Measurements from ENCODE around the gene OPCML.
A peak's percentile ranks its signal among the peaks of the same experiment; 100 is the strongest.

The OPCML gene

DNA sequence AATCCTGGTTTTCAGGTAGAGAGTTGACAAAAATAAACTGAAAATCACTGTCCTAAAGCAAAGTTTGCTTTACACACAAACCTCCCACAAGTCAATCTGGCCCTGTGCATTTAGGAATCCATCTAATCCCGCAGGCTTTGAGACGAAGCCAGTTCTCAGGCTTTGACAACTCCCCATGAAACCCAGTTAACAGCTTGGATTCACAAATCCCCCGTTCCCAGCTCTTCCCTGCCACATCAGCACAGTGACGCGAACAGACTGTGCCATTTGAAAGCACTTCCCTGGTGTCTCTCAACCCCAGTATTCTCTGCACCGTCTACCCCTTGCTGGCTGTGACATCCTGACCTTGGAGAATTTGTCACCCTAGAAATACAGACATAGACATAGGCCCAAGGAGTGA lies 117.8 kb downstream of the OPCML start:
- no peak overlapping the region for H3K27ac ChIP-seq
- TF ChIP-seq, protein P1, sequence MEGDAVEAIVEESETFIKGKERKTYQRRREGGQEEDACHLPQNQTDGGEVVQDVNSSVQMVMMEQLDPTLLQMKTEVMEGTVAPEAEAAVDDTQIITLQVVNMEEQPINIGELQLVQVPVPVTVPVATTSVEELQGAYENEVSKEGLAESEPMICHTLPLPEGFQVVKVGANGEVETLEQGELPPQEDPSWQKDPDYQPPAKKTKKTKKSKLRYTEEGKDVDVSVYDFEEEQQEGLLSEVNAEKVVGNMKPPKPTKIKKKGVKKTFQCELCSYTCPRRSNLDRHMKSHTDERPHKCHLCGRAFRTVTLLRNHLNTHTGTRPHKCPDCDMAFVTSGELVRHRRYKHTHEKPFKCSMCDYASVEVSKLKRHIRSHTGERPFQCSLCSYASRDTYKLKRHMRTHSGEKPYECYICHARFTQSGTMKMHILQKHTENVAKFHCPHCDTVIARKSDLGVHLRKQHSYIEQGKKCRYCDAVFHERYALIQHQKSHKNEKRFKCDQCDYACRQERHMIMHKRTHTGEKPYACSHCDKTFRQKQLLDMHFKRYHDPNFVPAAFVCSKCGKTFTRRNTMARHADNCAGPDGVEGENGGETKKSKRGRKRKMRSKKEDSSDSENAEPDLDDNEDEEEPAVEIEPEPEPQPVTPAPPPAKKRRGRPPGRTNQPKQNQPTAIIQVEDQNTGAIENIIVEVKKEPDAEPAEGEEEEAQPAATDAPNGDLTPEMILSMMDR (conservative IDR thresholded peaks at IDR 0.05): no peak

DNA sequence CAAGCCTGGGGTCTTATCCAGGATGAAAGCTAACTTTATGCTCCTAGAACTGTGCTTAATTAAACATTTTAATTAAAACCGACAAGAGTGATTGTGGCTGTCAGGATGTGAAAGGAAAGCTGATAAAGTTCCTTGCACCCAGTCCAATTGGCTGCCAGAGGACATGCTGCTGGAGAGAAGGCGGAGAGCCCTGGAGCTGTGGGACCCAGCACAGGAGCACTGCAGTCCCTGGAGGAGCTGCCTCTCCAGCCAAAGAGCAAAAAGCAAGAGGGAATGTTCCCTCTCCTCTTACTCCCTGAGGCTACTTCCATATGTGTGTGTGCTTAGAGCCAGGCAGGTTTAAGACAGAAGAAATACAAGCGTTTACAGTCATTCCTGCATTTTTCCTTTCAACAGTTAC lies 118.6 kb downstream of the OPCML start:
- H3K27ac ChIP-seq: no peak overlapping the region
- TF ChIP-seq, protein P1 (conservative IDR thresholded peaks at IDR 0.05): no peak

DNA sequence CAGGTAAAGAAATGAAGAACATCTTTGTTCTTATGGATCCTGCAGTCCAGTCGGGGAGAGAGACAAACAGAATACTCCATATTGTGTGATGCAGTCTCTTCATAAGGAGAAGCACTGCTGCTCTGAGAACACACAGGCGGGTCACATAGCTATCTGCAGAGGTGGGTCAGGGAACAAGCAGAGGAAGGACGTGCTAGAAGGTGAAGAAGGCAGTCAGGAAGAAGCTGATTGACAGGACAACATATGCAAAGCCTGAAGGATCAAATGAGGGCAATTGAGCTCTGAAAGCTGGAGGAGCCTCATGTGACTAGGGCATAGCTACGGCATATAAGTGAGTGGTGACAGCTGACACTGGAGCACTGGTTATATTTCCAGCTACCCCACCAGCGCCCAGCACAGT lies 122.5 kb downstream of the OPCML start:
- TF ChIP-seq, protein P1 (conservative IDR thresholded peaks at IDR 0.05): no peak
- no peak overlapping the region for H3K27ac ChIP-seq

DNA sequence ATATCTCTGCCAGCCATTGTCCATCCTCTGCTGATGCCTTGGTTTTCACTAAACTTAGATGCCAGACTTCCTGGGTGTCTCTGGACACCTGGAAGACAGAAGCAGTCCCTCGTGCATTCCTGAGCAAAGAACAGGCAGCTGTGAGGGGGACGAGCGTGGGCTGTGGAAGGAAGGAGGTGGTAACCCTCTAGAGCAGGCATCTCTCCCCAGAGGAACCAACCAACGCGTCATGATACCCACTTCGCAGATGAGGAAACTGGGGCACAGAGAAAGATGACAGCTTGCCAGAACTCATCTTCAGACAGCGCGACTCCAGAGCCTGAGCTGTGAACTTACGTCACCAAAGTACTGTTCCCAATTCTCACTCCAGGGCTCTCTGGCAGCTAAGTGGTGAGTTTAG lies 123.4 kb downstream of the OPCML start:
- TF ChIP-seq, protein P1 (conservative IDR thresholded peaks at IDR 0.05): no peak
- H3K27ac ChIP-seq: no peak overlapping the region

DNA sequence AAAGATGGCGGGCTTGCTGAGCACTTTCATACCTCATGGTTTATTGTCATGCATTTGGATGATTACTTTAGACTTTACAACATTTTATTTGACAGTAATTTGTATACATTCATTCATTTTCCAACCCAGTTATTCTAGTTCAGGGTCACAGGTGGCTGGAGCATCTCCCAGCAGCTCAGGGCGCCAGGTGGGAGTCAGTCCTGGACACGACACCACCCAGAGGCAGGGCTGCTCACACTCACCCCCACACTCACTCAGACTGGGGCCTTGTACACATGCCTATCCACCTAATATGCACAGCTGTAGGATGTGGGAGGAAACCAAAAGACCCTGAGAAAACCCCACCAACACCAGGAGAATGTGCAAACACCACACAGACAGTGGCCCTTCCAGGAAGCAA lies 123.9 kb downstream of the OPCML start:
- TF ChIP-seq, protein P1 (conservative IDR thresholded peaks at IDR 0.05): no peak
- H3K27ac ChIP-seq: no peak overlapping the region

DNA sequence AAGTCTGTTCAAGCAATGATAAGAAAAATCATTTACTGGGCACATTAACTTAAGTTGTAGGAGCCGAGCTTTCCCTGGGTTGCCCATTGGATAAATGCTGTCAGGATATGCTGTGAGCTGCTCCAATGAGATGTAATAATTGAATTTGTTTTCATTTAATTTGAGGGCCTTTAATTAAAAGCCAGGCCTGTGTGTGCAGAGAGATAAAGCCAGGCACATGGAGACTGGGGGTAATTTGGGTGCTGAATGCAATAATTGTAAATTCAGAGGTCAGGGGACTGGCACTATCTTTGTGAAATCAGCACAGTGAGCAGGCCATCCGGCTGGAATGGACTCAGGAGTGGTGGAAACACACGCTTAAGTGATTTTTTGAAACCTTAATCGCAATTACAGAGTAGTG lies 125.8 kb downstream of the OPCML start:
- TF ChIP-seq, protein P1 (conservative IDR thresholded peaks at IDR 0.05): no peak
- no peak overlapping the region for H3K27ac ChIP-seq

DNA sequence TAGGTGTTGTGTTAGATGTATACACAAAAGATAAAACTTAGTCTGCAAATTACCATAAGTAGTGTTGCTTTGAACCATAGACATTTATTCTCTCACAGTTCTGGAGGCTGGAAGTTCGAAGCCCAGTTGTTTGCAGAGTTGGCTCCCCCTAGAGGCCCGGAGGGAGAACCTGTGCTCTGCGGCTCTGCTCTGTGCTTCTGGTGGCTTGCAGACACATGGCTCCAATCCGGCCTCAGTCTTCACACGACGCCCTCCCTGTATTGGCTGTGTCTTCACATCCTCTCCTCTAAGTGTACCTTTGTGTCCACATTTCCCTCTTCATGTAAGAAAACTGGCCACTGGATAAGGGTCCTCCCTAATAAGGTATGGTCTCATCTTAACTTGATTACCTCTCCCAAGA lies 128.4 kb downstream of the OPCML start:
- TF ChIP-seq, protein P1 (conservative IDR thresholded peaks at IDR 0.05): peak; percentile 51
- H3K27ac ChIP-seq: no peak overlapping the region

DNA sequence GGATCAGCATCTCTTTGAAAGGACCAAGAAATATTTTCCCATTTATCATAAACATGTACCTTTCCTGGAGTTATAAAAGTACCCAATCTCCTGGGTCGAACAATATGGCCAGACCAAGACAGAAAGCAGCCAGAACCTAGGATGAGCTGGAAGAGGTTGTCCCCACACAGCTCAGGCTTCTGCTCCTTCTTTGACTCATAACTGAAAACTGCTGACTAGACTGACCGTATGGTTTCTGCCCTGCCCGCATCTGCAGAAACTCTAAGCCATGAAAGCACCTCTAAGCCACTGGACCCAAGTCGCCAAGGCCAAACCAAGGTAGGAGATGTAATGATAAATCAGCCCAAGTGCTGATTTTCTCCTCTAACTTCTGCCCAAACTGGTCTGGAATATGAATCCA lies 129.8 kb downstream of the OPCML start:
- H3K27ac ChIP-seq: no peak overlapping the region
- TF ChIP-seq, protein P1 (conservative IDR thresholded peaks at IDR 0.05): no peak

Measured in VCaP (cell line).